Osteoblast (primary cell): ENCODE measurements around the gene LHX3. TPM values are rescaled to one million over a fixed set of nuclear protein-coding genes. Genes with fewer than 3 reads are reported as not detected.

Source experiments
- DNase-seq: peaks from one replicate; pipeline ENCODE4 v3.0.0; 2011; ENCODE audit warnings: low spot score, mixed read lengths; ENCODE audit not compliant: insufficient read length; ENCODE audit errors: missing footprints
- H2AFZ ChIP-seq: 2 replicates; pipeline ENCODE4 v1.6.0; 2011; ENCODE audit warnings: mild to moderate bottlenecking, low read length
- H3K27ac ChIP-seq: 2 replicates; pipeline ENCODE4 v1.5.1; 2011; ENCODE audit warnings: mild to moderate bottlenecking, low read depth, low read length, moderate library complexity
- H3K27me3 ChIP-seq: 2 replicates; pipeline ENCODE4 v1.6.0; 2012; ENCODE audit warnings: mild to moderate bottlenecking, control low read depth, inconsistent platforms, low read length, moderate library complexity; ENCODE audit not compliant: insufficient read depth
- H3K36me3 ChIP-seq: 2 replicates; pipeline ENCODE4 v1.5.1; 2011; ENCODE audit warnings: mild to moderate bottlenecking, low read length, control low read depth, moderate library complexity; ENCODE audit not compliant: insufficient read depth
- H3K4me1 ChIP-seq: 2 replicates; pipeline ENCODE4 v1.5.1; 2011; ENCODE audit warnings: mild to moderate bottlenecking, low read length, control low read depth, moderate library complexity; ENCODE audit not compliant: insufficient read depth
- H3K4me2 ChIP-seq: 2 replicates; pipeline ENCODE4 v1.6.0; 2011; ENCODE audit warnings: mild to moderate bottlenecking, low read length; ENCODE audit not compliant: insufficient read depth
- H3K4me3 ChIP-seq: fragments of 200-600 bp; sonication (generic); 3 replicates; pipeline ENCODE4 v1.5.1; 2012; ENCODE audit warnings: mild to moderate bottlenecking, low read length, inconsistent platforms; ENCODE audit not compliant: insufficient read depth
- H3K79me2 ChIP-seq: 2 replicates; pipeline ENCODE4 v1.6.0; 2012; ENCODE audit warnings: mild to moderate bottlenecking, low read length, control low read depth, inconsistent platforms; ENCODE audit not compliant: insufficient read depth
- H3K9me3 ChIP-seq: 2 replicates; pipeline ENCODE4 v1.5.1; 2011; ENCODE audit warnings: low read depth, low read length, control low read depth
- H4K20me1 ChIP-seq: 2 replicates; pipeline ENCODE4 v1.6.0; 2012; ENCODE audit warnings: mild to moderate bottlenecking, low read length, control low read depth; ENCODE audit not compliant: insufficient read depth
- total RNA-seq: library from RNA; depleted of rRNA; stranded (reverse); fragments of >200 nt; gene quantifications from 2 replicates; pipeline ENCODE4 v1.2.3, GENCODE V29; 2012
- TF ChIP-seq, protein P1 (sequence below): IDR thresholded peaks from 2 replicates; pipeline ENCODE4 v1.5.1; 2011; ENCODE audit warnings: mild to moderate bottlenecking, low read depth, low read length, moderate library complexity; ENCODE audit errors: extremely low read depth

The LHX3 gene
- total RNA-seq, 1 donor: not detected

DNA sequence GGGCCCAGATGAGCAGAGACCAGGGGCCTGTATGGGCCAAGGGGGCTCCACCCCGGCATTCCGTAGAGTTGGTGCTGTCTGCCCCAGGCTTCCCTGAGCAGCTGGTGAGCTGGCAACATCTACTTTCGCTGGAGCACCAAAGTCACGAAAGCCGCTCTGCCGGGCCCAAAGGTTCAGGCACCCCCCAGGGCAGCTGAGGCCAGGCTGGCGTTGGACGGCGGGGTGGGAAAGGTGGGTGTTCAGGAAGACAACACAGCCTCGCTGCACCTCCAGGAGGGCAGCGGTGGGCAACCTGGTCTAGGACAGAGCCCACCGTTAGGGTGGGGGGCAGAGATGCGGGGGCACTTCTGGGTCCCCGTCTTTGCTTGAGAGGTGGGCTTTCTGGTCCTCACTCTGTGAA lies 56.2 kb downstream of the LHX3 start:
- DNase-seq: no peak
- H3K4me2 ChIP-seq: no peak overlapping the region
- H3K4me1 ChIP-seq: no peaks in the 10 kb centered on the region
- no peak overlapping the region for H3K27ac ChIP-seq
- no peaks in the 10 kb centered on the region for H3K36me3 ChIP-seq
- H3K79me2 ChIP-seq: no peaks in the 10 kb centered on the region
- H2AFZ ChIP-seq: no peak overlapping the region
- H4K20me1 ChIP-seq: no peaks in the 10 kb centered on the region
- no peak overlapping the region for H3K4me3 ChIP-seq
- peaks cover 8% of the 10 kb centered on the region for H3K27me3 ChIP-seq
- TF ChIP-seq, protein P1, sequence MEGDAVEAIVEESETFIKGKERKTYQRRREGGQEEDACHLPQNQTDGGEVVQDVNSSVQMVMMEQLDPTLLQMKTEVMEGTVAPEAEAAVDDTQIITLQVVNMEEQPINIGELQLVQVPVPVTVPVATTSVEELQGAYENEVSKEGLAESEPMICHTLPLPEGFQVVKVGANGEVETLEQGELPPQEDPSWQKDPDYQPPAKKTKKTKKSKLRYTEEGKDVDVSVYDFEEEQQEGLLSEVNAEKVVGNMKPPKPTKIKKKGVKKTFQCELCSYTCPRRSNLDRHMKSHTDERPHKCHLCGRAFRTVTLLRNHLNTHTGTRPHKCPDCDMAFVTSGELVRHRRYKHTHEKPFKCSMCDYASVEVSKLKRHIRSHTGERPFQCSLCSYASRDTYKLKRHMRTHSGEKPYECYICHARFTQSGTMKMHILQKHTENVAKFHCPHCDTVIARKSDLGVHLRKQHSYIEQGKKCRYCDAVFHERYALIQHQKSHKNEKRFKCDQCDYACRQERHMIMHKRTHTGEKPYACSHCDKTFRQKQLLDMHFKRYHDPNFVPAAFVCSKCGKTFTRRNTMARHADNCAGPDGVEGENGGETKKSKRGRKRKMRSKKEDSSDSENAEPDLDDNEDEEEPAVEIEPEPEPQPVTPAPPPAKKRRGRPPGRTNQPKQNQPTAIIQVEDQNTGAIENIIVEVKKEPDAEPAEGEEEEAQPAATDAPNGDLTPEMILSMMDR: no peak
- no peaks in the 10 kb centered on the region for H3K9me3 ChIP-seq

DNA sequence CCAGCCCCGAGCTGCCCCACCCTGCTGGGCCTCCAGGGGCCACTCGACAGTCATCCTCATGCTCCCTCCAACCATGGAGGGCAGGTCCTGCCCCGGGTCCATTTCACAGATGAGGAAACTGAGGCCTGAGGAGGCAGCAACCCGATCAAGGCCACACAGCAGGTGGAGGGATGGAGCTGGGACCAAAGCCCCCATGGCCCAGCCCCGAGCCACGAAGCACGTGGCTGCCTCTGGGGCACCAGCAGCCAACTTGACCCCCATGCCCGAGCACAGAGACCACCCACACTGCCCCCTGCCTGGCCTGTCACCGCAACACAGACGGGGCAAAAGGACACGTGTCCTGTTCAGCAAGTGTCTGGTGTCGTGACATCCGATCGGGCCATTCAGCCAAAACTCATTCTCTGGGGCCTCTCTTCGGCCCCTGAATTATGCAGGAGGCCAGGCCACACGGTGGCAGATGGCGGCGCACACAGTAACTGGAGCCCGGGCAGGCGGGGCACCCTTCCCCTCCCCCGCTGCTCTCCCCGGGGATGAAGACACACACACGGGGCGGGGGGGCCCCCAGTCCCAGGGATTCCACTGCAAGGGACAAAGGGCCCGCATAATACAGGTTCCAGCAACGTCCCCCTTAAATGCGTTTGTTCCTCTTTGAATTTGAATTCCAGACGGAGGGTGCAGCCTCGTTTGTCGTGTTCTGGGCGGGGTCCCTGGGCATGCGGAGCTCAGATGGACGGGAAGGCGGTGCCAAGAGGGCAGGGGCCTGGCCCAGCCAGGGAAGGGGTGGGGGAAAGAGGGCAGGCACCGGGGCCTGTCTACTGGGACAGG lies 56.8 kb downstream of the LHX3 start:
- no peaks in the 10 kb centered on the region for H3K79me2 ChIP-seq
- no peak for DNase-seq
- no peak overlapping the region for H2AFZ ChIP-seq
- H3K27ac ChIP-seq: no peak overlapping the region
- H3K4me2 ChIP-seq: no peak overlapping the region
- no peaks in the 10 kb centered on the region for H3K36me3 ChIP-seq
- H3K9me3 ChIP-seq: no peaks in the 10 kb centered on the region
- no peaks in the 10 kb centered on the region for H3K4me1 ChIP-seq
- TF ChIP-seq, protein P1: no peak
- H3K4me3 ChIP-seq: no peak overlapping the region
- H3K27me3 ChIP-seq: peaks cover 8% of the 10 kb centered on the region
- no peaks in the 10 kb centered on the region for H4K20me1 ChIP-seq

DNA sequence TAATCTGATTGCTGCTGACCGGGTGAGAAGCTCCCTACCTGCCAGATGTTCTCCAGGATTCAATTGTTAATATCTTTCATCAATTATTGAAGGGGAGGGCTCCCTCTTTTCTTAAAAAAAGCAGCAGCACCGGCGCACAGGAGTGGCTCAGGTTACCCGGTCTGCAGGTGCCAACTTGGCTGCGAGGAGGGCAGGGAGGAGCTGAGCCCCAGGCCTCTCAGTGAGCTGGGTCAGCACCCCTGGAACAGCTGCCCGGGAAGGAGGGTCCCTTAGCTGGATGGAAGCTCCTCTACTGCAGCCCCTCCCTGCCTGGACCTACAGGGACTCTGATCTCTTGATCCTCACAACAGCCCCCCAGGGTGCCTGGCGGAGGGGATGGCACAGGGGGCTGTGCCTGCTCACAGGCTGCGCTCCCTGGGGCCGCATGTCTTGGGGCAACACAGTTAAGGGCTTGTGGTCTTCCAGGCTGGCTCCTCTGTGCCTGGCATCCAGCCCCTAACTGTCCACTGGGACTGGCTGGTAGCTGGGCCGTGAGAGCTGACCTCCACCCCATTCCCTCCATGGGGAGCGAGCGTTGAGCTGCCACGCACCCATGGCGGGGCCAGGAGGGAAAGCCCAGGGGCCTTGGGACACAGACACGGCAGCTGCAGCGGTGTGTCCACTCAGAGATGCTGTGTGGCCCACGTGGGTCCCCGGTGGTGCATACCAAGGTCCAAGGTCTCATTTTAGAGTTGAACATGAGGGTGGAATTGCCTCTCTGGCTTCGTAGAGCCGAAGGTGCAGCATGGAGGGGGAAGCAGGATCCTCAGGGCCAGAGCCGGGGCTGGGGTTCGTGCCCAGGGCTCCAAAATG lies 57.7 kb downstream of the LHX3 start:
- Histone ChIP-seq H2AFZ (no peak overlapping the region), H3K4me3 (no peak overlapping the region), H3K9me3 (no peaks in the 10 kb centered on the region), H3K4me1 (no peaks in the 10 kb centered on the region), H3K4me2 (no peak overlapping the region), H3K79me2 (no peaks in the 10 kb centered on the region), H3K27ac (no peak overlapping the region), H3K27me3 (peaks cover 11% of the 10 kb centered on the region), H3K36me3 (no peaks in the 10 kb centered on the region), H4K20me1 (no peaks in the 10 kb centered on the region)
- TF ChIP-seq, protein P1: no peak
- DNase-seq: no peak

Other genes with a start within 250 kb of the LHX3 start
- 29.0 and 32.1 TPM in 2 replicates for gene UBAC1, start 243.8 kb downstream of the LHX3 start, total RNA-seq
- 25.3 and 32.9 TPM in 2 replicates for gene NACC2, start 109.8 kb downstream of the LHX3 start, total RNA-seq
- gene TMEM250, start 86.3 kb downstream of the LHX3 start, total RNA-seq: 52.7 and 65.5 TPM in 2 replicates
- gene QSOX2, start 40.7 kb upstream of the LHX3 start, total RNA-seq: 6.8 and 12.7 TPM in 2 replicates
- under 0.01 TPM in 1 of 2 replicates, not detected in the other for gene CCDC187, start 99.0 kb upstream of the LHX3 start, total RNA-seq
- 30.9 and 39.1 TPM in 2 replicates for gene GPSM1, start 122.4 kb upstream of the LHX3 start, total RNA-seq
- gene DNLZ, start 158.6 kb upstream of the LHX3 start, total RNA-seq: 4.3 and 4.4 TPM in 2 replicates
- gene CARD9, start 168.5 kb upstream of the LHX3 start, total RNA-seq: 1.8 and 5.1 TPM in 2 replicates
- gene SNAPC4, start 195.0 kb upstream of the LHX3 start, total RNA-seq: 8.0 and 9.0 TPM in 2 replicates
- 37.4 and 40.2 TPM in 2 replicates for gene ENTR1, start 205.5 kb upstream of the LHX3 start, total RNA-seq
- gene PMPCA, start 205.5 kb upstream of the LHX3 start, total RNA-seq: 36.8 and 39.1 TPM in 2 replicates
- gene INPP5E, start 234.7 kb upstream of the LHX3 start, total RNA-seq: 7.4 and 8.3 TPM in 2 replicates